Measurements from ENCODE around the gene ARPC5L. TPM values are rescaled to one million over a fixed set of nuclear protein-coding genes. Genes with fewer than 3 reads are reported as not detected.
A peak's percentile ranks its signal among the peaks of the same experiment; 100 is the strongest.

ARPC5L gene
- total RNA-seq, 1 experiment from 2014 or later = 84.4 TPM

DNA sequence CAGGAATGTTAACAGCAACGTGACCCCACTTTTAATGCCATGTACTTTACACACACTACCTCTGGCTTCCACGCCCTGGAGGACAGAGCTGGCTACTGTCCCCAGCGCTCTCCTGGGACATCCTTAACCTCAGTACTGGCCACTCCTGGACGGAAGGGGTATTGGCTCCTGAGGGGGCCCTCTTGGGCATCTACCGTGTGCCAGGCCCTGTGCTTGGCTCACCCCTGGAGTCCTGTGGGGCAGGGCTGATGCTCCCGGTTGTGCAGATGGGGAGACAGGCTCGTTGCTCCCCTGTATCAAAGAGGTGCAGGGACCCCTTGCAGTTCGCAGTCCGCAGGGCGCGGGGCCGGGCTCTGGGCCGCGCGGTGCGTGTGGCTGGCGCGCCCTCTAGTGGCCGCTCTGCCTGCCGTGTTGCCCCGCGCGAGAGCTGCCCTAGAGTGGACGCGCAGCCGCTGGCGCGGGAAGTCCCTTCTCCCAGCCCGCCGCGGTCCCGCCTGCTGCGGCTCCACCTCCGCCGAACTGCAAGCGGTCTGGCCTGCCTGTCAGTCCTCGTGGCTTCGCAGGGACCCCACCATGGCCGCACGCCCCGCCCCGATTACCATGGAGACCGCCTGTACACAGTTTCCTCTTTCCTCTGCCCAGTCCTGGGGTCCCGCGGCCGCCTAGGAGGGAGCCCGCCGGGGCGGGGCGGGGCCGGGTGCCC is 8.9 kb upstream of the ARPC5L start, which contains the start of gene WDR38:
WDR38 (plus strand) TSS at position 632 of the 703 bp plus-strand sequence. CDS start 72 bp downstream, outside the sequence.
- H3K9me2 ChIP-seq (ENCODE audit: insufficient read depth) = no peaks in the 10 kb centered on the region
- TF ChIP-seq, protein P1, sequence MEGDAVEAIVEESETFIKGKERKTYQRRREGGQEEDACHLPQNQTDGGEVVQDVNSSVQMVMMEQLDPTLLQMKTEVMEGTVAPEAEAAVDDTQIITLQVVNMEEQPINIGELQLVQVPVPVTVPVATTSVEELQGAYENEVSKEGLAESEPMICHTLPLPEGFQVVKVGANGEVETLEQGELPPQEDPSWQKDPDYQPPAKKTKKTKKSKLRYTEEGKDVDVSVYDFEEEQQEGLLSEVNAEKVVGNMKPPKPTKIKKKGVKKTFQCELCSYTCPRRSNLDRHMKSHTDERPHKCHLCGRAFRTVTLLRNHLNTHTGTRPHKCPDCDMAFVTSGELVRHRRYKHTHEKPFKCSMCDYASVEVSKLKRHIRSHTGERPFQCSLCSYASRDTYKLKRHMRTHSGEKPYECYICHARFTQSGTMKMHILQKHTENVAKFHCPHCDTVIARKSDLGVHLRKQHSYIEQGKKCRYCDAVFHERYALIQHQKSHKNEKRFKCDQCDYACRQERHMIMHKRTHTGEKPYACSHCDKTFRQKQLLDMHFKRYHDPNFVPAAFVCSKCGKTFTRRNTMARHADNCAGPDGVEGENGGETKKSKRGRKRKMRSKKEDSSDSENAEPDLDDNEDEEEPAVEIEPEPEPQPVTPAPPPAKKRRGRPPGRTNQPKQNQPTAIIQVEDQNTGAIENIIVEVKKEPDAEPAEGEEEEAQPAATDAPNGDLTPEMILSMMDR (conservative IDR thresholded peaks at IDR 0.05) = peak; percentile 99
- TF ChIP-seq EZH2 (IDR thresholded peaks at IDR 0.05; ENCODE audit: low read depth) = no peak
- H3K36me3 ChIP-seq (ENCODE audit: low read depth) = 0 out of 2 replicates have a peak, but pooled peaks cover 2% of the 10 kb centered on the region
- peaks cover 20% of the 10 kb centered on the region for H4K20me1 ChIP-seq (ENCODE audit: insufficient read depth)
- BruUV-seq (replicated peaks) = no TSS peak
- DNase-seq = peak; percentile 66 to 82
- H3K4me2 ChIP-seq = peak within 1 kb of the TSS; percentile 93
- POLR2A ChIA-PET (ENCODE audit: unreplicated experiment) = interaction anchor here (0.5 to 1.2 kb wide), 6 partner anchors 34 to 1897 kb away, joined by 3 to 11 read pairs (median 6); partner anchors contain the start of gene NR6A1
- CTCF ChIA-PET = interaction anchor here (0.5 to 6.7 kb wide), 23 partner anchors 8 to 408 kb away, joined by 3 to 159 read pairs (median 4); partner anchors contain the start of genes ARPC5L, NR6A1, OLFML2A and RPL35
- H3K4me3 ChIP-seq = peak within 1 kb of the TSS; percentile 63
- no peaks in the 10 kb centered on the region for H3K79me2 ChIP-seq (ENCODE audit: low read depth)
- peaks cover 47% of the 10 kb centered on the region for H3F3A ChIP-seq (ENCODE audit: insufficient read depth, low read depth)
- no peaks in the 10 kb centered on the region for H3K27me3 ChIP-seq (ENCODE audit: insufficient read depth, low read depth)
- intact Hi-C loops (cut with micrococcal nuclease; ENCODE audit: unreplicated experiment) = loop anchor here (1.0 to 2.0 kb wide), 4 partner anchors 34 to 141 kb away; no protein-coding TSS in a partner anchor
- no peaks in the 10 kb centered on the region for H3K9me3 ChIP-seq (ENCODE audit: insufficient read depth, low read depth)
- 0 out of 2 replicates have a peak, but pooled peaks cover 7% of the 10 kb centered on the region for H3K4me1 ChIP-seq (replicated peaks; ENCODE audit: insufficient read depth)
- no peak within 1 kb of the TSS for H3K27ac ChIP-seq
- peak within 1 kb of the TSS; percentile 79 for H2AFZ ChIP-seq

DNA sequence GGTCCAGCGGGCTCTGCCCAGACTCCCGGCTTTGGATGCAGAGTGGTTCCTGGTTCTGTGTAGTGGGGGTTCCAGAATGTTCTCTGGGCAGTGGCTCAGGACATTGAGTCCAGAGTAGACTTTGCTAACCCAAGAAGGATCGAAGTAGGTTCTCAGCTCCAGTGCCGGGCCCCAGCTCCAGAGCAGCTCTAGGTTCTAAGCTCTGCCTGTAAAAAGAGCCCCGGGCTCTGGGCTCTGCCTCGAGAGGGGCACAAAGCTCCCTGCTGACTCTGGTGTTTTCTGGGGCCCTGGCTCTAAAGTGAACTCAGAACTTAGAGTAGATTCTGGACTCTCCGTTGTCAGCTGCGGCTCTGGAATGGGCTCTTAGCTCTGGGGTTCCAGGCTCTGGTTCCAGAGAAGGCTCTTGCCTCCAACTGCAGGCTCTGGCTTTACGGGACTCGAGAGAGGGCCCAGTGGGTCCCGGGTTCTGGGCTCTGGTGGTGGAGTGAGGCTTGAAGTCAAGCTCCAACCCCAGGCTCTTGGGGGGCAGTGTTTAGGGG is 8.3 kb upstream of the ARPC5L start:
- Histone ChIP-seq H3K36me3 (ENCODE audit: low read depth) (peaks cover 7% of the 10 kb centered on the region), H3K9me3 (ENCODE audit: insufficient read depth, low read depth) (no peaks in the 10 kb centered on the region), H2AFZ (peak overlapping the region; percentile 79), H4K20me1 (ENCODE audit: insufficient read depth) (peaks cover 27% of the 10 kb centered on the region), H3K79me2 (ENCODE audit: low read depth) (peaks cover 2% of the 10 kb centered on the region), H3K4me1 (replicated peaks; ENCODE audit: insufficient read depth) (0 out of 2 replicates have a peak, but pooled peaks cover 13% of the 10 kb centered on the region), H3K27ac (no peak overlapping the region), H3K27me3 (ENCODE audit: insufficient read depth, low read depth) (no peaks in the 10 kb centered on the region), H3F3A (ENCODE audit: insufficient read depth, low read depth) (peaks cover 54% of the 10 kb centered on the region), H3K4me2 (peak overlapping the region; percentile 93), H3K9me2 (ENCODE audit: insufficient read depth) (no peaks in the 10 kb centered on the region), H3K4me3 (peak overlapping the region; percentile 63; the same call in 1 of the 2 replicates)
- no TSS peak for BruUV-seq (replicated peaks)
- intact Hi-C loops (cut with micrococcal nuclease; ENCODE audit: unreplicated experiment) = loop anchor here (2.0 kb wide), 2 partner anchors 35 to 41 kb away; no protein-coding TSS in a partner anchor
- TF ChIP-seq EZH2 (IDR thresholded peaks at IDR 0.05; ENCODE audit: low read depth) = no peak
- TF ChIP-seq, protein P1 (conservative IDR thresholded peaks at IDR 0.05) = no peak
- ChIA-PET POLR2A (ENCODE audit: unreplicated experiment) (interaction anchor here (0.5 to 1.0 kb wide), 3 partner anchors 82 to 305 kb away, joined by 7 to 11 read pairs (median 7); partner anchors contain the start of gene NR6A1), CTCF (interaction anchor here (0.5 to 6.7 kb wide), 11 partner anchors 9 to 407 kb away, joined by 3 to 159 read pairs (median 4); partner anchors contain the start of genes ARPC5L, NR6A1, OLFML2A and RPL35)
- no peak for DNase-seq

DNA sequence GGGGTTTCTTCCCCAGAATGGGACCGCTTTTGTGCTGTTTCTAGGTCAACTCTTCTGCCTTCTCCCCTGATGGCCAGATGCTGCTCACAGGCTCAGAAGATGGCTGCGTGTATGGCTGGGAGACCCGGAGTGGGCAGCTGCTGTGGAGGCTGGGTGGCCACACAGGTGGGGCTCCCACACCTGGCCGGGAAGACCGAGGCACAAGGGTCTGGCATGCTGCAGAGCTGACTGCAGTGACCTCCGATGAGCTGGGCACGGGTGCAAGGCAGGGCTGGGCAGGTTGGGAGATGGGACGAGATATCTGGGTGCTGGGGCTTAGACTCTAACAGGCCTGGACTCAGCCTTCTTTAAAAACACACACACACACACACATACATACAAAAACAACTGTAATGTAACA is 7.8 kb upstream of the ARPC5L start:
- BruUV-seq (replicated peaks) = no TSS peak
- peaks cover 16% of the 10 kb centered on the region for H3K4me1 ChIP-seq (replicated peaks; ENCODE audit: insufficient read depth)
- no peak overlapping the region for H3K4me3 ChIP-seq
- no peaks in the 10 kb centered on the region for H3K9me3 ChIP-seq (ENCODE audit: insufficient read depth, low read depth)
- H3K9me2 ChIP-seq (ENCODE audit: insufficient read depth) = no peaks in the 10 kb centered on the region
- intact Hi-C loops (cut with micrococcal nuclease; ENCODE audit: unreplicated experiment) = no loop called here
- no peak overlapping the region for H3K4me2 ChIP-seq
- no peak for DNase-seq
- H2AFZ ChIP-seq = no peak overlapping the region
- CTCF ChIA-PET = interaction anchor here (1.0 to 6.7 kb wide), 3 partner anchors 59 to 87 kb away, joined by 3 to 159 read pairs (median 4); partner anchors contain the start of genes NR6A1 and OLFML2A
- peaks cover 32% of the 10 kb centered on the region for H4K20me1 ChIP-seq (ENCODE audit: insufficient read depth)
- POLR2A ChIA-PET (ENCODE audit: unreplicated experiment) = interaction anchor here (0.5 to 1.0 kb wide), 2 partner anchors 43 to 302 kb away, joined by 7 to 10 read pairs; no protein-coding TSS in a partner anchor
- H3F3A ChIP-seq (ENCODE audit: insufficient read depth, low read depth) = peaks cover 59% of the 10 kb centered on the region
- H3K36me3 ChIP-seq (ENCODE audit: low read depth) = peaks cover 12% of the 10 kb centered on the region
- peaks cover 7% of the 10 kb centered on the region for H3K79me2 ChIP-seq (ENCODE audit: low read depth)
- no peak overlapping the region for H3K27ac ChIP-seq
- TF ChIP-seq, protein P1 (conservative IDR thresholded peaks at IDR 0.05) = no peak
- no peak for TF ChIP-seq EZH2 (IDR thresholded peaks at IDR 0.05; ENCODE audit: low read depth)
- no peaks in the 10 kb centered on the region for H3K27me3 ChIP-seq (ENCODE audit: insufficient read depth, low read depth)

Data from PC-9 (cell line).